ENCODE measurements around the gene DPYSL3. TPM values are rescaled to one million over a fixed set of nuclear protein-coding genes. Genes with fewer than 3 reads are reported as not detected.

The DPYSL3 gene
- total and polyA plus RNA-seq, 4 experiments from 2014 or later = 0.06 to 0.25 TPM; not detected in 2

DNA sequence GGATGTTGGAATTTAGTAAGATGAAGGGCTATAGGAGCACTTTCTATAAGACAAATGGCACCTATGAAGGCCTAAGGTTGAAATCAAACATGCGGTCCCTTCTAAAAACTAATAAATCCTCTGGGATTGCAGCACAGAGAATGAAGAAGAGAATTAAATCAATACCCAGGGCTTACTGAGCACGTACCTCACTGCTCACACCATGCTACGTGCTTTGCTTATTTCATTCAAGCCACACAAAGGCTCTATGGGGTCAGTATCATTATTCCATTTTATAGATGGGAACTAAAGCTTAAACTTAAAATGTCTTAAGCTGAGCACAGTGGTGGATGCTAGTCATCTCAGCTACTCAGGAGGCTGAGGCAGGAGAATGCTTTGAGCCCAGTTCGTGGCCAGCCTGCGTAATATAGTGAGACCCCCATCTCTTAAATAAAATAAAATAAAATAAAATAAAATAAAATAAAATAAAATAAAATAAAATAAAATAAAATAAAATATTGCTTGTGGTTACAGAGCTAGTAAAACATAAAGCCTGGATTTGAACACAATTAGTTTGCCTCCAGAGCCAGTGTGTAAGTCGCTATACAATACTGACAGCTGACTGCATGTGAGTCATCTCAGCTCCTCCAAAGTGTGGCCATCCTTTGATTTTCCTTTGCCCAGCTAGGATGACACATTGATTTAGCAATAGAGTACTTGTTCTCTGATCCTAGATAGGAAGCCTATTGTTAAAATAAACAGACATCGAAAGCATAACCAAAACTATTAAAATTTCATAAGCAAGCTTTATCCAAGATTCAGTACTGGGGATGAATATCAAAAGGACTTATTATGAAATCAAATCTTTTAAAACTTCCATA is 20.9 kb upstream of the DPYSL3 start:
- H3K9me3 Mint-ChIP-seq = peaks cover 0 to 8% (median 0%) of the 10 kb centered on the region in 8 donors
- no peaks in the 10 kb centered on the region for H3K36me3 Mint-ChIP-seq
- H3K27me3 Mint-ChIP-seq = no peaks in the 10 kb centered on the region
- H3K4me1 Mint-ChIP-seq = no peaks in the 10 kb centered on the region
- ChIA-PET POLR2A (ENCODE audit: partially characterized antibody) (no interaction called here), CTCF (ENCODE audit: partially characterized antibody) (interaction anchor here (1.2 kb wide), 1 partner anchor 11 kb away, joined by 3 read pairs; no protein-coding TSS in a partner anchor)
- no peak overlapping the region for H3K4me3 Mint-ChIP-seq
- Histone ChIP-seq H3K4me1 (ENCODE audit: insufficient read depth, low read length) (no peaks in the 10 kb centered on the region), H3K27me3 (ENCODE audit: insufficient read depth, low read length) (no peaks in the 10 kb centered on the region), H3K36me3 (ENCODE audit: insufficient read depth, low read length) (no peaks in the 10 kb centered on the region), H3K27ac (ENCODE audit: low read depth, low read length) (no peak overlapping the region), H3K4me3 (ENCODE audit: low read length in 2 of 2) (no peak overlapping the region), H3K9me3 (ENCODE audit: control insufficient read depth in 1 of 2, low read length in 2 of 2) (no peaks in the 10 kb centered on the region)
- intact Hi-C loops (cut with micrococcal nuclease) = no loop called here
- no peak for DNase-seq
- no peak overlapping the region for H3K27ac Mint-ChIP-seq

DNA sequence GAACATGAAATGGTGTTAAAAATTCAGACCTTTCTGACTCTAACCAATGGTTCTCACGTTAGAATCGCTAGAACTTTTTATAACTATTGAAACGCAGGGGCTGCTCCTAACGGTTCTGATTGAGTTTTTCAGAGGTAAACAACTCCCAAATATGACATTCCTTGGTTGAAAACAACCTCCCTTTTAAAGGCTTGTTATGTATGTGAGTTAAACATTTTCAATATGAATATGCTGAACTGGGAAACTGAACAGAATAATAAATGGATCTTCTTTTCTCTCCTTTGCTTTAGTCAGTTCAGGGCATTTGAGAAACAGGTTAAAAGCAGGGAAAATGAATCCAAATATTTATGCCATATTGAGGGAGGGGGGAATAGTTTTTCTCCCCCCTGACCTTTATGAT is 13.2 kb upstream of the DPYSL3 start:
- H3K9me3 Mint-ChIP-seq = peaks cover 0 to 3% (median 0%) of the 10 kb centered on the region in 8 donors
- H3K27ac Mint-ChIP-seq = no peak overlapping the region
- H3K4me1 Mint-ChIP-seq = no peaks in the 10 kb centered on the region
- Histone ChIP-seq H3K4me1 (ENCODE audit: insufficient read depth, low read length) (no peaks in the 10 kb centered on the region), H3K27me3 (ENCODE audit: insufficient read depth, low read length) (no peaks in the 10 kb centered on the region), H3K9me3 (ENCODE audit: control insufficient read depth in 1 of 2, low read length in 2 of 2) (no peaks in the 10 kb centered on the region), H3K36me3 (ENCODE audit: insufficient read depth, low read length) (no peaks in the 10 kb centered on the region), H3K27ac (ENCODE audit: low read depth, low read length) (no peak overlapping the region), H3K4me3 (ENCODE audit: low read length in 2 of 2) (no peak overlapping the region)
- peaks cover 0 to 1% of the 10 kb centered on the region in 2 donors for H3K27me3 Mint-ChIP-seq
- H3K36me3 Mint-ChIP-seq = no peaks in the 10 kb centered on the region
- no peak overlapping the region for H3K4me3 Mint-ChIP-seq
- no peak for DNase-seq
- CTCF ChIA-PET (ENCODE audit: partially characterized antibody) = no interaction called here
- POLR2A ChIA-PET (ENCODE audit: partially characterized antibody) = no interaction called here
- intact Hi-C loops (cut with micrococcal nuclease) = no loop called here

DNA sequence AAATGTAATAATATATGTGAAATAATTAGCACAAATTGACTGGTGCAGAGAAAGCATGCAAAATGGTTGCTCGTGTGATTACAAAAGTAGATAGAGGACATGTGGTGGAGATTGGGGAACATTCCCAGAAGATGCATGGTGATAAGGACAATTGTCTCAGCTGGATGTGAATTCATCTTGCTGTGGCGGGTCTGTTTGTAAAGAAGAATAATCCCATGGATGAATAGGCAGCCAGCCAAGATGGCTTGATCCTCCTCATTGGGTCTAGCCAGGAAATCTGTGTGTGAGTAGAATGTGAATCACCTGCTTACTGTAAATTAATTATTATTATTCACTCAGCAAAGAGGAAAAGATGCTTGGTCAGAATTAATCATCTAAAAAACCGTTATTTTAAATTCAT is 12.6 kb upstream of the DPYSL3 start:
- H3K4me1 ChIP-seq (ENCODE audit: insufficient read depth, low read length) = no peaks in the 10 kb centered on the region
- H3K36me3 ChIP-seq (ENCODE audit: insufficient read depth, low read length) = no peaks in the 10 kb centered on the region
- ChIA-PET POLR2A (ENCODE audit: partially characterized antibody) (no interaction called here), CTCF (ENCODE audit: partially characterized antibody) (no interaction called here)
- DNase-seq = no peak
- peaks cover 0 to 1% of the 10 kb centered on the region in 2 donors for H3K27me3 Mint-ChIP-seq
- H3K27ac Mint-ChIP-seq = no peak overlapping the region
- H3K9me3 Mint-ChIP-seq = peaks cover 0 to 3% (median 0%) of the 10 kb centered on the region in 8 donors
- H3K36me3 Mint-ChIP-seq = no peaks in the 10 kb centered on the region
- H3K4me3 Mint-ChIP-seq = no peak overlapping the region
- H3K27me3 ChIP-seq (ENCODE audit: insufficient read depth, low read length) = no peaks in the 10 kb centered on the region
- no peaks in the 10 kb centered on the region for H3K9me3 ChIP-seq (ENCODE audit: control insufficient read depth in 1 of 2, low read length in 2 of 2)
- intact Hi-C loops (cut with micrococcal nuclease) = no loop called here
- no peak overlapping the region for H3K4me3 ChIP-seq (ENCODE audit: low read length in 2 of 2)
- H3K27ac ChIP-seq (ENCODE audit: low read depth, low read length) = no peak overlapping the region
- H3K4me1 Mint-ChIP-seq = no peaks in the 10 kb centered on the region

DNA sequence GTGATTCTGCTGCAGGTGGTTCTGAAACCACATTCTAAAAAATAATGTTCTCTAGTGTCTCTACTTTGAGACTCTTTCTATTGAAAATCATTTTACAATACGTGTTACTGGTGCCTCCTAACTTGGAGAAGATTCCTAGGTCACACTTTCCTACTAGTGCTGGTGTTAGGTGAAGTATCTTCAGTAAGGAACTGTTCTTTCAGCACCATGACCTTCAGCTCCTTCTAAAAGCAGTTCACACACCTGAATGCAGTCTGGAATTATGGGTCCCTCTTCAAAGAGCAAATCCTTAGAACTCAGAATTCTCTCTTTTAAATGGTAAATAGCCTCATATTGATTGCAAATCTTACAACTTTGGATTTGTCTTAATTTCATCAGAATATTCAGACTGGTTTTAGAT is 10.6 kb upstream of the DPYSL3 start:
- intact Hi-C loops (cut with micrococcal nuclease) = no loop called here
- no peak overlapping the region for H3K4me3 ChIP-seq (ENCODE audit: low read length in 2 of 2)
- H3K27ac Mint-ChIP-seq = no peak overlapping the region
- DNase-seq = no peak
- H3K36me3 Mint-ChIP-seq = no peaks in the 10 kb centered on the region
- peaks cover 0 to 1% of the 10 kb centered on the region in 2 donors for H3K27me3 Mint-ChIP-seq
- H3K4me1 Mint-ChIP-seq = no peaks in the 10 kb centered on the region
- no peak overlapping the region for H3K4me3 Mint-ChIP-seq
- H3K9me3 Mint-ChIP-seq = peaks cover 0 to 3% (median 0%) of the 10 kb centered on the region in 8 donors
- no peaks in the 10 kb centered on the region for H3K4me1 ChIP-seq (ENCODE audit: insufficient read depth, low read length)
- CTCF ChIA-PET (ENCODE audit: partially characterized antibody) = no interaction called here
- no peaks in the 10 kb centered on the region for H3K9me3 ChIP-seq (ENCODE audit: control insufficient read depth in 1 of 2, low read length in 2 of 2)
- H3K36me3 ChIP-seq (ENCODE audit: insufficient read depth, low read length) = no peaks in the 10 kb centered on the region
- H3K27ac ChIP-seq (ENCODE audit: low read depth, low read length) = no peak overlapping the region
- no peaks in the 10 kb centered on the region for H3K27me3 ChIP-seq (ENCODE audit: insufficient read depth, low read length)
- POLR2A ChIA-PET (ENCODE audit: partially characterized antibody) = no interaction called here

GRCh38 chr5:147519380-147519779 is 9.5 kb upstream of the DPYSL3 start:
- Histone ChIP-seq H3K4me1 (ENCODE audit: insufficient read depth, low read length) (no peaks in the 10 kb centered on the region), H3K27me3 (ENCODE audit: insufficient read depth, low read length) (no peaks in the 10 kb centered on the region), H3K9me3 (ENCODE audit: control insufficient read depth in 1 of 2, low read length in 2 of 2) (no peaks in the 10 kb centered on the region), H3K4me3 (ENCODE audit: low read length in 2 of 2) (no peak overlapping the region), H3K27ac (ENCODE audit: low read depth, low read length) (no peak overlapping the region), H3K36me3 (ENCODE audit: insufficient read depth, low read length) (no peaks in the 10 kb centered on the region)
- POLR2A ChIA-PET (ENCODE audit: partially characterized antibody) = no interaction called here
- Mint-ChIP-seq H3K27ac (no peak overlapping the region), H3K9me3 (peaks cover 0 to 3% (median 0%) of the 10 kb centered on the region in 8 donors), H3K4me3 (no peak overlapping the region), H3K4me1 (no peaks in the 10 kb centered on the region), H3K36me3 (no peaks in the 10 kb centered on the region), H3K27me3 (peaks cover 0 to 1% of the 10 kb centered on the region in 2 donors)
- DNase-seq = no peak
- CTCF ChIA-PET (ENCODE audit: partially characterized antibody) = no interaction called here
- intact Hi-C loops (cut with micrococcal nuclease) = no loop called here

DNA sequence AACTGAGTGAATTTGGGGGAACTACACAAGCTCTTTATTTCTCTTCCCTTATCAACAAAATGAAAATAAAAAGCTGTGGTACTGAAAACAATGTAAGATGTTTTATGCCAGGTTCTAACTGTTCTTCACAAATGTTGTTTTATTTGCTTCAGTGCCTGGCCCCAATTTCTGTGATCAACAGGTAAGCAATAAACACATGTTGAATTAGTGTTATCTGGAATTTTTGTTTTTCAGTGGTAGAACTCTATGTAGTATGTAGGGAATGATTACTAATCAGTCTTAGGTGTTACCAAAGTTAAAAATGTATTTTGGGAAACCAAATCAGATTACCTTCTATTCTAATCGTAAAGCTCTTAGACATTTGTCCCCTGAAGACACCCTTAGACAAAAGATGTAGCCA is 7.5 kb upstream of the DPYSL3 start:
- Histone ChIP-seq H3K9me3 (ENCODE audit: control insufficient read depth in 1 of 2, low read length in 2 of 2) (no peaks in the 10 kb centered on the region), H3K27me3 (ENCODE audit: insufficient read depth, low read length) (no peaks in the 10 kb centered on the region), H3K4me1 (ENCODE audit: insufficient read depth, low read length) (no peaks in the 10 kb centered on the region), H3K27ac (ENCODE audit: low read depth, low read length) (no peak overlapping the region), H3K4me3 (ENCODE audit: low read length in 2 of 2) (no peak overlapping the region), H3K36me3 (ENCODE audit: insufficient read depth, low read length) (no peaks in the 10 kb centered on the region)
- intact Hi-C loops (cut with micrococcal nuclease) = no loop called here
- H3K27ac Mint-ChIP-seq = no peak overlapping the region
- H3K36me3 Mint-ChIP-seq = no peaks in the 10 kb centered on the region
- ChIA-PET CTCF (ENCODE audit: partially characterized antibody) (no interaction called here), POLR2A (ENCODE audit: partially characterized antibody) (no interaction called here)
- no peak overlapping the region for H3K4me3 Mint-ChIP-seq
- DNase-seq = no peak
- H3K27me3 Mint-ChIP-seq = peaks cover 1 to 4% of the 10 kb centered on the region in 2 donors
- peaks cover 0 to 3% (median 0%) of the 10 kb centered on the region in 8 donors for H3K9me3 Mint-ChIP-seq
- H3K4me1 Mint-ChIP-seq = no peaks in the 10 kb centered on the region

GRCh38 chr5:147515269-147515668 is 5.4 kb upstream of the DPYSL3 start:
- Histone ChIP-seq H3K4me3 (ENCODE audit: low read length in 2 of 2) (no peak overlapping the region), H3K27me3 (ENCODE audit: insufficient read depth, low read length) (no peaks in the 10 kb centered on the region), H3K36me3 (ENCODE audit: insufficient read depth, low read length) (no peaks in the 10 kb centered on the region), H3K4me1 (ENCODE audit: insufficient read depth, low read length) (no peaks in the 10 kb centered on the region), H3K9me3 (ENCODE audit: control insufficient read depth in 1 of 2, low read length in 2 of 2) (no peaks in the 10 kb centered on the region), H3K27ac (ENCODE audit: low read depth, low read length) (no peak overlapping the region)
- peaks cover 0 to 8% (median 3%) of the 10 kb centered on the region in 8 donors for H3K9me3 Mint-ChIP-seq
- no peaks in the 10 kb centered on the region for H3K36me3 Mint-ChIP-seq
- H3K4me3 Mint-ChIP-seq = no peak overlapping the region
- ChIA-PET POLR2A (ENCODE audit: partially characterized antibody) (no interaction called here), CTCF (ENCODE audit: partially characterized antibody) (no interaction called here)
- H3K27ac Mint-ChIP-seq = no peak overlapping the region
- intact Hi-C loops (cut with micrococcal nuclease) = no loop called here
- H3K27me3 Mint-ChIP-seq = peaks cover 10 to 12% of the 10 kb centered on the region in 2 donors
- no peak for DNase-seq
- H3K4me1 Mint-ChIP-seq = peaks cover 0 to 5% (median 2%) of the 10 kb centered on the region in 4 donors

Data from CD4-positive, alpha-beta memory T cell (primary cell).